ENCODE measurements around the gene TEX52.

TEX52 gene

DNA sequence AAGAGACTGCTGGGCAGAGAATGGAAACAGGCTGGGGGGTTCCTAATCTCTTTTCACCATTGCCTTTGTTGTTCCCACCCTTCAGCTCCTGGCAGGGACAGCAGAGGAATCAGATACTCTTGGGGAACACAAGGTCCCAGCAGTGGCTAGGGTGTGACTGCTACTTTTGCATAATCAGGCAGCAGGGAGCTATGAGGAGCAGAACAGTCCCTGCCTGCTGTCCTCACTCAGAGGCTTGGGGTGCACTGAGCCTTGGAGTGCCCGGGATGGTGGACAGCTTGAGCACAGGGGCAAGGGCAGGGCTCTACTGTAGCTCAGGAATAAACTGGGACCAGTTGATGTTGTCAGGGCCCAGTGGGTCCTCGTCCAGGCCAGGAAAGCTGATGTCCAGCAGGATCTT lies 1.5 kb upstream of the TEX52 start:
- H3K4me2 ChIP-seq (ENCODE audit: low read length) = no peak overlapping the region
- no peaks in the 10 kb centered on the region for H3K4me1 ChIP-seq
- H3K36me3 ChIP-seq (ENCODE audit: control insufficient read depth, insufficient read depth, low read length) = no peaks in the 10 kb centered on the region
- H3K9me3 ChIP-seq (ENCODE audit: control insufficient read depth, low read length) = no peaks in the 10 kb centered on the region
- H2AFZ ChIP-seq = no peak overlapping the region
- no peaks in the 10 kb centered on the region for H3K27me3 ChIP-seq (ENCODE audit: control insufficient read depth, insufficient read depth, low read length)
- no peak overlapping the region for H3K4me3 ChIP-seq (ENCODE audit: low read depth, low read length)
- H3K79me2 ChIP-seq = no peaks in the 10 kb centered on the region
- TF ChIP-seq, protein P1, sequence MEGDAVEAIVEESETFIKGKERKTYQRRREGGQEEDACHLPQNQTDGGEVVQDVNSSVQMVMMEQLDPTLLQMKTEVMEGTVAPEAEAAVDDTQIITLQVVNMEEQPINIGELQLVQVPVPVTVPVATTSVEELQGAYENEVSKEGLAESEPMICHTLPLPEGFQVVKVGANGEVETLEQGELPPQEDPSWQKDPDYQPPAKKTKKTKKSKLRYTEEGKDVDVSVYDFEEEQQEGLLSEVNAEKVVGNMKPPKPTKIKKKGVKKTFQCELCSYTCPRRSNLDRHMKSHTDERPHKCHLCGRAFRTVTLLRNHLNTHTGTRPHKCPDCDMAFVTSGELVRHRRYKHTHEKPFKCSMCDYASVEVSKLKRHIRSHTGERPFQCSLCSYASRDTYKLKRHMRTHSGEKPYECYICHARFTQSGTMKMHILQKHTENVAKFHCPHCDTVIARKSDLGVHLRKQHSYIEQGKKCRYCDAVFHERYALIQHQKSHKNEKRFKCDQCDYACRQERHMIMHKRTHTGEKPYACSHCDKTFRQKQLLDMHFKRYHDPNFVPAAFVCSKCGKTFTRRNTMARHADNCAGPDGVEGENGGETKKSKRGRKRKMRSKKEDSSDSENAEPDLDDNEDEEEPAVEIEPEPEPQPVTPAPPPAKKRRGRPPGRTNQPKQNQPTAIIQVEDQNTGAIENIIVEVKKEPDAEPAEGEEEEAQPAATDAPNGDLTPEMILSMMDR (IDR thresholded peaks at IDR 0.05) = no peak
- H3K27ac ChIP-seq = no peak overlapping the region
- no peak overlapping the region for H3K9ac ChIP-seq

DNA sequence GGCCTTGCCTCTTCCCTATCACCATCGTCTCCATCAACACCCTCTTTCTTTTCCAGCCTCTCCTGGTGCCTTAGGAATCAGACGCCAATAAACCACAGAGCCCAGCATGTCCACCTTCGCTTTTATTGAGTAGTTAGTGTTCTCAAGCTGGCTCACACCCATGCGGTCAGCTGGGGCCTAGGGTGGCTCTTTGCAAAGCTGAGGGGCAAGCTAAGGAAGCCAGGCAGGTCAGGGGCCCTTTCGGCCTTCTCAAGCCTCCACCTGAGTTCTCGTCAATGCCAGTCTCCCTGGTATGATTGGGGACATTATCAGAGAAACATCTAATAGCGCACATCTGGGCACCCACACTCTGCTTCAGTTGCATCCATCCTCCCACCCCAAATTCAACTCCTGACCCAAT lies 737 bp upstream of the TEX52 start:
- Histone ChIP-seq H3K79me2 (no peaks in the 10 kb centered on the region), H2AFZ (no peak overlapping the region), H3K4me3 (ENCODE audit: low read depth, low read length) (no peak overlapping the region), H3K9ac (no peak overlapping the region), H3K36me3 (ENCODE audit: control insufficient read depth, insufficient read depth, low read length) (no peaks in the 10 kb centered on the region), H3K9me3 (ENCODE audit: control insufficient read depth, low read length) (no peaks in the 10 kb centered on the region), H3K4me2 (ENCODE audit: low read length) (no peak overlapping the region), H3K27me3 (ENCODE audit: control insufficient read depth, insufficient read depth, low read length) (no peaks in the 10 kb centered on the region), H3K27ac (no peak overlapping the region), H3K4me1 (no peaks in the 10 kb centered on the region)
- TF ChIP-seq, protein P1 (IDR thresholded peaks at IDR 0.05) = no peak

DNA sequence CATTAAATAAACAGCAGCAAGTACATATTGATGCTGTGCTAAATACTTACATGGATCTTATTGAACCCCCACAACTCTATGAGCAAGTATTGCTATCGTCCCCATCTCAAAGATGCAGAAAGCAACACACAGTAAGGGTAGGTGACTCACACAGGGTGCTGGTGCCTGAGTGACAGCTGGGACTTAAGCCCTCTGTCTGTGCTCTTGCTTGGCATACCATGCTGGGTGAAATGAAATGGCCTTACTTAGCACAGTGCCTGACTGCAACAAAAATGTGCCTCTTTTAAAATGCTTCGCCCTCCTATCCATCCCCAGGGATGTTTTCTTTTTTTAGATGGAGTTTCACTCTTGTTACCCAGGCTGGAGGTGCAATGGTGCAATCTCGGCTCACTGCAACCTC lies 788 bp downstream of the TEX52 start:
- Histone ChIP-seq H3K4me3 (ENCODE audit: low read depth, low read length) (no peak overlapping the region), H3K27me3 (ENCODE audit: control insufficient read depth, insufficient read depth, low read length) (no peaks in the 10 kb centered on the region), H3K9me3 (ENCODE audit: control insufficient read depth, low read length) (no peaks in the 10 kb centered on the region), H3K4me2 (ENCODE audit: low read length) (no peak overlapping the region), H3K79me2 (no peaks in the 10 kb centered on the region), H2AFZ (no peak overlapping the region), H3K36me3 (ENCODE audit: control insufficient read depth, insufficient read depth, low read length) (no peaks in the 10 kb centered on the region), H3K27ac (no peak overlapping the region), H3K4me1 (no peaks in the 10 kb centered on the region), H3K9ac (no peak overlapping the region)
- TF ChIP-seq, protein P1 (IDR thresholded peaks at IDR 0.05) = no peak

DNA sequence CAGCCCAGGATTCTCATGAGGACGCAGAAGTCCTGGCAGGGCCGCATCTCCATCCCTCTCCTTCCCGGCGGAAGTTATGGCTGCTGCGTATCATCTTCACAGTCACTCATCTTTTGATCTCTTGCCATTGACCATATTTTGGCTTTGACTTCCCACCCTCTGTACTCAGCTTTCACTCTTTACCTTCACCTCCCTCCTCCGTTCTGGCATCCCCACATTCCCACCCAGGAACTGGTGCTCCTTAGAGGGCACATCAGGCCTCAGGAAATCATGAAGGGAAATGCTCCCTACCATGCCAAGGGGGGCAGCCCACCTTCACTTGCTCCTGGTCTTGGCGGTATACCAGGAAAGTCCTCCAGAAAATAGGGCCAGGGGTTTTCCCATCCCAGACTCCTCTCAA lies 1.3 kb downstream of the TEX52 start:
- no peaks in the 10 kb centered on the region for H3K79me2 ChIP-seq
- no peak overlapping the region for H3K4me3 ChIP-seq (ENCODE audit: low read depth, low read length)
- H3K9me3 ChIP-seq (ENCODE audit: control insufficient read depth, low read length) = no peaks in the 10 kb centered on the region
- no peak overlapping the region for H3K4me2 ChIP-seq (ENCODE audit: low read length)
- no peak overlapping the region for H3K9ac ChIP-seq
- H3K27me3 ChIP-seq (ENCODE audit: control insufficient read depth, insufficient read depth, low read length) = no peaks in the 10 kb centered on the region
- no peaks in the 10 kb centered on the region for H3K4me1 ChIP-seq
- H3K27ac ChIP-seq = no peak overlapping the region
- no peaks in the 10 kb centered on the region for H3K36me3 ChIP-seq (ENCODE audit: control insufficient read depth, insufficient read depth, low read length)
- TF ChIP-seq, protein P1 (IDR thresholded peaks at IDR 0.05) = no peak
- no peak overlapping the region for H2AFZ ChIP-seq

DNA sequence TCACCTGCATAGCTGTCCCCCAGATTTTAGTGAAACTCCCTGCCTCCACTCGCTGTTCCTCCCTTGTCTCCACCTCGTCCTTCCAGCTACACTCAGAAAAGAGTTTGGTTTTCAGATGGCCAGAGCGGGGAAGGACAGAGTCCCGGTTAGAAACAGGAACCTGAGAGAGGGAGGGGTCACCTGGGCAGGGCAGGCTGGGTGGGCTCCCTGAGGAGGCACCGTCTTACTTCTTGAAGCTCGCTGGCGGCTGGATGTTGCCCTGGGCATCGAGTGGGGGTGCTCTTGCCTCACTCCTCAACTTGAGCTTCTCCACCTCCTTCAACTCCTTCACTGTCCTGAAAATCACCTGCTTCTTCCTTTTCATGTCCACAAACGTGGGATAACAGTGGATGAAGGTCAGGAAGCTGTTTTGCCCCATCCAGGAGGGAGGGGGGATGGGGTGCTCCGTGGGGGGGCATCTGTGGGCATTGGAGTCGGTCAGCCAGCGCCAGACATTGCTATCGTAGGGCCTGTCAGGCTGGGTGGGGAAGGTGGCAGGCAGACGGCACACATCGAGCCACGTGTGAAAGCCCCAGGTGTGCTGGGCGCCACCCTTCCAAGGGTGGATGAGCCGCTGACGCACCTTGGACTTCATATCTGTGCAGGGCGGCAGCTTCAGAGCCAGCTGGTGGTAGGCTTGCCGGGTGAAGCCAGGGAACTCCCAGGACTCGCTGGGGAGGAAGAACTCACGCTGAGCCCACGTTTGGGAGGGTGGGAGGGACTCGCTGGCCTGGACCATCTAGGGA lies 2.0 kb downstream of the TEX52 start:
- no peaks in the 10 kb centered on the region for H3K9me3 ChIP-seq (ENCODE audit: control insufficient read depth, low read length)
- no peaks in the 10 kb centered on the region for H3K27me3 ChIP-seq (ENCODE audit: control insufficient read depth, insufficient read depth, low read length)
- H3K4me2 ChIP-seq (ENCODE audit: low read length) = no peak overlapping the region
- no peaks in the 10 kb centered on the region for H3K79me2 ChIP-seq
- no peaks in the 10 kb centered on the region for H3K4me1 ChIP-seq
- no peak overlapping the region for H3K27ac ChIP-seq
- H2AFZ ChIP-seq = no peak overlapping the region
- no peaks in the 10 kb centered on the region for H3K36me3 ChIP-seq (ENCODE audit: control insufficient read depth, insufficient read depth, low read length)
- no peak overlapping the region for H3K9ac ChIP-seq
- H3K4me3 ChIP-seq (ENCODE audit: low read depth, low read length) = no peak overlapping the region
- TF ChIP-seq, protein P1 (IDR thresholded peaks at IDR 0.05) = no peak
